HUES64 (cell line): ENCODE measurements around the gene NHLRC1.

Source experiments
- H3K27ac ChIP-seq: 2 replicates; pipeline ENCODE4 v1.7.0; 2013; ENCODE audit warnings: low read depth, low read length, inconsistent platforms
- H3K27me3 ChIP-seq: 2 replicates; pipeline ENCODE4 v1.6.1; 2013; ENCODE audit warnings: mild to moderate bottlenecking, low read length; ENCODE audit not compliant: insufficient read depth
- H3K36me3 ChIP-seq: 2 replicates; pipeline ENCODE4 v1.6.1; 2013; ENCODE audit warnings: mild to moderate bottlenecking, low read length; ENCODE audit not compliant: insufficient read depth
- H3K4me1 ChIP-seq: 2 replicates; pipeline ENCODE4 v1.6.1; 2013; ENCODE audit warnings: mild to moderate bottlenecking, low read length, moderate library complexity; ENCODE audit not compliant: insufficient read depth
- H3K4me3 ChIP-seq: 2 replicates; pipeline ENCODE4 v1.5.1; 2013; ENCODE audit warnings: mild to moderate bottlenecking, low read length, moderate library complexity
- H3K9ac ChIP-seq: 2 replicates; pipeline ENCODE4 v1.6.1; 2013; ENCODE audit warnings: mild to moderate bottlenecking, low read depth, low read length
- H3K9me3 ChIP-seq: 2 replicates; pipeline ENCODE4 v1.6.1; 2013; ENCODE audit warnings: low read depth, low read length; ENCODE audit not compliant: insufficient read depth
- WGBS: fragments of 150-250, 120-280 bp; methylation state at CpG from one replicate; pipeline ENCODE4 v1.1.7; 2013; ENCODE audit warnings: missing lambda C conversion rate; 5-methylcytosine and 5-hydroxymethylcytosine counted together

NHLRC1 gene

DNA sequence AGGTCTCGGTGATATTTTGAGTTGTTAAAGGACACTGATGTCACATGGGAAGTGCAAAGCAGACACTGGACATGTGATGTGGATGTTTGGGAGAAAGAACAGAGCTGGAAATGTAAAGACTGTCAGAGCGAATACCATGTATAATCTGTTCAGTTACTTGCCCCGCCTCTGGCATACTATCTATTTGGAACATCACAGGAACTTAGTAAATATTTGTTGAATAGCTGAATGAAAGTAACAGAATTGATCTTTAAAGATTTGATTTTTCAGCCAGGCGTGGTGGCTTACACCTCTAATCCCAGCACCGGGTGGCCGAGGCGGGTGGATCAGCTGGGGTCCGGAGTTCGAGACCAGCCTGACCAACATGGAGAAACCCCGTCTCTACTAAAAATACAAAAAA is 13.8 kb upstream of the NHLRC1 start:
- Histone ChIP-seq H3K9ac (no peak overlapping the region), H3K27ac (no peak overlapping the region), H3K36me3 (peaks cover 21% of the 10 kb centered on the region), H3K27me3 (no peaks in the 10 kb centered on the region), H3K4me3 (no peak overlapping the region), H3K9me3 (no peaks in the 10 kb centered on the region), H3K4me1 (no peaks in the 10 kb centered on the region)
- 95% methylated on average over 10 of the region's 10 CpGs for WGBS

GRCh38 chr6:18135171-18135570 is 12.7 kb upstream of the NHLRC1 start:
- Histone ChIP-seq H3K36me3 (peaks cover 26% of the 10 kb centered on the region), H3K4me1 (no peaks in the 10 kb centered on the region)
- 81% methylated on average over 2 of the region's 2 CpGs for WGBS

DNA sequence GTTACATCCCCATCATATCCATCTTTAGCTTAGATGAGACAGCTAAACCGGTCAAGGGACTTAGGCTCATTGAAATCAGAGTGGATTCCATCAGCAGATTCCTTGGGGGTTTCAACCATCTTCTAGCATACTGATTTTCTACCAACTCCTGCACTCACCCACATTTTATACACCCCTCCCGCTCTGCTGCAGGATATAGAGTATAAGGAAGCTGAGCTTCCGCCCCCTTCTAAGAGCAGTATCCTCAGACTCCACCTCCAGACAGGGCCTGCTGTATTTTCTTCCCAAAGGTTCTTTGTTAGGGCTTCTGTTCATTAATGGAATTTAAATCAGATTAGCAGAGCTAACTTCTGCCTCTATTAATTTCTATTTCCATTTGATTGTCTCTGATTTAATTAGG is 9.9 kb upstream of the NHLRC1 start:
- Histone ChIP-seq H3K4me1 (no peaks in the 10 kb centered on the region), H3K27ac (no peak overlapping the region), H3K9me3 (no peaks in the 10 kb centered on the region), H3K4me3 (no peak overlapping the region), H3K27me3 (no peaks in the 10 kb centered on the region), H3K9ac (no peak overlapping the region), H3K36me3 (peaks cover 12% of the 10 kb centered on the region; the same call in 1 of the 2 replicates)
- WGBS: 95% methylated on average over 3 of the region's 3 CpGs

More at GRCh38 chr6:18135171-18135570, 12.7 kb upstream of the NHLRC1 start:
- Histone ChIP-seq H3K27me3 (no peaks in the 10 kb centered on the region), H3K9me3 (no peaks in the 10 kb centered on the region), H3K27ac (no peak overlapping the region), H3K9ac (no peak overlapping the region), H3K4me3 (no peak overlapping the region)

DNA sequence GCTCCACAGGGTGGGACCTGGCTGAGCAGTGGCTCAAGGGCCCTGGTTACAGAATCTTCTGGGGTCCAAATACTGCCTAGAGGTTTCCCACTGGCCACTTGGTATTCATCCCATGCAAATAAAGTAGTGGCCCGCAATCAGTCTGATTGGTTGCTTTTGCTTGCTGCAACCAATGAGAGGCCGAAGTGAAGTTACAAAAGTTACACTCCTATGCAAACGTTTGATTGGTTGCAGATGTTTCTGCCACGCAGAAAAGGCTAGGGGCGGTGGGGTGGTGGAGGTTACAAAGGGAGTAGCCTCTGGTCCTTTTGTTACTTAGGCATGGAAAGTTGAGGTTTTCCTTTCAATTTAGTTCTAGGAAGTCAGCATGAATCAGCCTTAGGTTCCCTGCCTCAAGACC is 3.6 kb upstream of the NHLRC1 start:
- WGBS: 60% methylated on average over 5 of the region's 5 CpGs
- no peak overlapping the region for H3K27ac ChIP-seq
- H3K9me3 ChIP-seq: no peaks in the 10 kb centered on the region

GRCh38 chr6:18121580-18122127 is 823 bp downstream of the NHLRC1 start:
- no peak overlapping the region for H3K4me3 ChIP-seq
- peaks cover 16% of the 10 kb centered on the region for H3K27me3 ChIP-seq
- no peaks in the 10 kb centered on the region for H3K4me1 ChIP-seq
- no peaks in the 10 kb centered on the region for H3K36me3 ChIP-seq
- H3K27ac ChIP-seq: no peak overlapping the region
- WGBS: 91% methylated on average over 19 of the region's 19 CpGs
- H3K9me3 ChIP-seq: no peaks in the 10 kb centered on the region
- no peak overlapping the region for H3K9ac ChIP-seq

More for the DNA sequence above, 3.6 kb upstream of the NHLRC1 start:
- Histone ChIP-seq H3K9ac (no peak overlapping the region), H3K4me3 (no peak overlapping the region), H3K27me3 (peaks cover 16% of the 10 kb centered on the region), H3K36me3 (0 out of 2 replicates have a peak, but pooled peaks cover 6% of the 10 kb centered on the region), H3K4me1 (no peaks in the 10 kb centered on the region)

- no peak overlapping the region for H3K27ac ChIP-seq
- no peaks in the 10 kb centered on the region for H3K36me3 ChIP-seq
- H3K4me3 ChIP-seq: no peak overlapping the region
- H3K9ac ChIP-seq: no peak overlapping the region
- no peaks in the 10 kb centered on the region for H3K9me3 ChIP-seq
- H3K4me1 ChIP-seq: no peaks in the 10 kb centered on the region
- peaks cover 16% of the 10 kb centered on the region for H3K27me3 ChIP-seq
- WGBS: 84% methylated on average over 5 of the region's 5 CpGs
Observed at GRCh38 chr6:18119236-18119635, 3.2 kb downstream of the NHLRC1 start.

DNA sequence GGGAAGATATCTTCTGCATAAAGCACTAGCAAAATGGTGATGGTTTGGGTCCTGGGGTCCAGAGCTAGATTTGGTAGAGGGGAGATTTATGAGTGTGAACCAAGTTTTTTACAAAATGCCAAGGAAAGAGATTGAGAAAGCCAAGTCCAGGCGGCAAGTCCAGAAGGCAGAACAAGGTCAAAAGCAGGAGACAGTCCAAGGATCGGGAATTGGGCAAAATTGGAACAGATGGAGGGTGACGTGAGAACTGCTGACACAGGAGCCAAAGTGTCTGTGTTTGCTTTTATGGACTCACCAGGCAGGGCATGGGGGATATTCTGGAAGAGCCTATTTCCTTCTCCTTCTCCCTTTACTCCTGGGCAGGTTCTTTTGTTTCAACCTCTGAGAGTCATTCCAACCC is 4.1 kb downstream of the NHLRC1 start:
- Histone ChIP-seq H3K4me1 (no peaks in the 10 kb centered on the region), H3K9me3 (no peaks in the 10 kb centered on the region), H3K27ac (no peak overlapping the region), H3K36me3 (no peaks in the 10 kb centered on the region), H3K9ac (no peak overlapping the region), H3K27me3 (peaks cover 16% of the 10 kb centered on the region), H3K4me3 (no peak overlapping the region)
- WGBS: 88% methylated on average over 3 of the region's 3 CpGs

DNA sequence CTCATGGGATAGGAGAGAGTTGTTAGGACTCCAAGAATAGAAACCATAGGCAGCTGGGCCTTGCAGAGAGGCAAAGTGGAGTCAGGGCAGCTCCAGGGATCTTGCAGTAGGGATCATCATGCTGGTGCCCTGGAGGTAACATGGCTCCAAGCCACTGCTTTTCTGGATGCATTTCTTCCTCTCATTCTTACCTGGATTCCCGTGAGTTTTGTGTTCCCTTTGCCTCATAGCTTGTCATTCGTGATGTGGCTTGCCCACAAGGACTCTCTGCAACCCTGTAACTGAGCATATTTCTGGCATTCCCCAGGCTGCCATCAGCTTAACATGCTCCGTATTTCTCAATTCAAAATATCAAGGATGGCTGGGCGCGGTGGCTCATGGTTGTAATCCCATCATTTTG is 5.3 kb downstream of the NHLRC1 start:
- H3K36me3 ChIP-seq: no peaks in the 10 kb centered on the region
- no peak overlapping the region for H3K4me3 ChIP-seq
- 92% methylated on average over 5 of the region's 5 CpGs for WGBS
- 0 out of 2 replicates have a peak, but pooled peaks cover 3% of the 10 kb centered on the region for H3K4me1 ChIP-seq
- peaks cover 10% of the 10 kb centered on the region for H3K27me3 ChIP-seq
- H3K9me3 ChIP-seq: no peaks in the 10 kb centered on the region
- H3K27ac ChIP-seq: no peak overlapping the region
- no peak overlapping the region for H3K9ac ChIP-seq

- no peaks in the 10 kb centered on the region for H3K36me3 ChIP-seq
- H3K9ac ChIP-seq: no peak overlapping the region
- no peaks in the 10 kb centered on the region for H3K27me3 ChIP-seq
- 0 out of 2 replicates have a peak, but pooled peaks cover 7% of the 10 kb centered on the region for H3K4me1 ChIP-seq
- no peaks in the 10 kb centered on the region for H3K9me3 ChIP-seq
- H3K4me3 ChIP-seq: no peak overlapping the region
- 85% methylated on average over 1 of the region's 2 CpGs for WGBS
- H3K27ac ChIP-seq: no peak overlapping the region
Observed at GRCh38 chr6:18115356-18115755, 7.1 kb downstream of the NHLRC1 start.

GRCh38 chr6:18110162-18110561 is 12.3 kb downstream of the NHLRC1 start:
- peaks cover 10% of the 10 kb centered on the region; the same call in 1 of the 2 replicates for H3K9me3 ChIP-seq
- H3K9ac ChIP-seq: no peak overlapping the region
- 0 out of 2 replicates have a peak, but pooled peaks cover 7% of the 10 kb centered on the region for H3K4me1 ChIP-seq
- no peak overlapping the region for H3K27ac ChIP-seq
- no peak overlapping the region for H3K4me3 ChIP-seq
- H3K27me3 ChIP-seq: no peaks in the 10 kb centered on the region
- H3K36me3 ChIP-seq: no peaks in the 10 kb centered on the region

GRCh38 chr6:18107061-18107460 is 15.4 kb downstream of the NHLRC1 start:
- Histone ChIP-seq H3K27ac (no peak overlapping the region), H3K4me3 (no peak overlapping the region), H3K9ac (no peak overlapping the region), H3K4me1 (0 out of 2 replicates have a peak, but pooled peaks cover 3% of the 10 kb centered on the region), H3K9me3 (peaks cover 10% of the 10 kb centered on the region; the same call in 1 of the 2 replicates), H3K27me3 (no peaks in the 10 kb centered on the region), H3K36me3 (no peaks in the 10 kb centered on the region)
- 89% methylated on average over 1 of the region's 1 CpG for WGBS
